GM23338 (cell line): ENCODE data around the gene TRAF7.

ENCODE experiments used
- EZH2 ChIP-seq: fragments of 200-600 bp; sonication (generic); IDR thresholded peaks from one replicate; pipeline ENCODE4 v1.8.0; 2017; ENCODE audit warnings: antibody characterized with exemption, mild to moderate bottlenecking, low read depth; ENCODE audit not compliant: unreplicated experiment
- POLR2AphosphoS5 ChIP-seq: IDR thresholded peaks from 2 replicates; pipeline ENCODE4 v1.6.1; 2016; ENCODE audit warnings: antibody characterized with exemption, low read depth
- REST ChIP-seq: IDR thresholded peaks from one replicate; pipeline ENCODE4 v1.6.1; 2018; ENCODE audit warnings: antibody characterized with exemption; ENCODE audit not compliant: unreplicated experiment
- TF ChIP-seq, protein P1 (sequence below), 2 experiments: fragments of 200-600 bp in 1 of 2; sonication (generic) in 1 of 2; conservative IDR thresholded peaks; 2 replicates each; pipeline versions ENCODE4 v1.5.1 to v1.6.1; 2016 to 2017; ENCODE audit warnings: antibody characterized with exemption in 2 of 2, low read depth in 2 of 2, mild to moderate bottlenecking in 2 of 2, moderate library complexity in 1 of 2

DNA sequence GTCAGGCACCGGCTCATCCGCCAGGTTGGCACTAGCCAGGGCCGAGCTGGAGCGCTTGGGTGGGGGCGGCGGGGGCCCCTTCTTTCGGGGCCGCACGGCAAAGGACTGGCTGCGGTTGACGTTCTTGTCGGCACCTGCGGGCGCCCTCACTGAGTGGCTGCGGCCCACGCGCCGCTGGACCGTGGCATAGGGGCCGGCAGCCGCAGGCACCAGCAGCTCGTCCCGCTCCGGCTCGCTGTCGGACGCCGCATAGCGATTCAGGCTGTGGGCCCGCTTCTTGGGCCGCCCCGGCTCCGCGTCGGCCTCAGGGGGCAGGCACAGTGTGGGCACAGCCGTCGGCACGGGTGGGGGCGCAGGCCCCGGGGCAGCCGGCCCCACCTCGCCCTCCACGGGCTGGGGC is 24.9 kb downstream of the TRAF7 start:
- TF ChIP-seq, protein P1, sequence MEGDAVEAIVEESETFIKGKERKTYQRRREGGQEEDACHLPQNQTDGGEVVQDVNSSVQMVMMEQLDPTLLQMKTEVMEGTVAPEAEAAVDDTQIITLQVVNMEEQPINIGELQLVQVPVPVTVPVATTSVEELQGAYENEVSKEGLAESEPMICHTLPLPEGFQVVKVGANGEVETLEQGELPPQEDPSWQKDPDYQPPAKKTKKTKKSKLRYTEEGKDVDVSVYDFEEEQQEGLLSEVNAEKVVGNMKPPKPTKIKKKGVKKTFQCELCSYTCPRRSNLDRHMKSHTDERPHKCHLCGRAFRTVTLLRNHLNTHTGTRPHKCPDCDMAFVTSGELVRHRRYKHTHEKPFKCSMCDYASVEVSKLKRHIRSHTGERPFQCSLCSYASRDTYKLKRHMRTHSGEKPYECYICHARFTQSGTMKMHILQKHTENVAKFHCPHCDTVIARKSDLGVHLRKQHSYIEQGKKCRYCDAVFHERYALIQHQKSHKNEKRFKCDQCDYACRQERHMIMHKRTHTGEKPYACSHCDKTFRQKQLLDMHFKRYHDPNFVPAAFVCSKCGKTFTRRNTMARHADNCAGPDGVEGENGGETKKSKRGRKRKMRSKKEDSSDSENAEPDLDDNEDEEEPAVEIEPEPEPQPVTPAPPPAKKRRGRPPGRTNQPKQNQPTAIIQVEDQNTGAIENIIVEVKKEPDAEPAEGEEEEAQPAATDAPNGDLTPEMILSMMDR (conservative IDR thresholded peaks at IDR 0.05; ENCODE audit: low read depth in 2 of 2), result no peak
- no peak for TF ChIP-seq POLR2AphosphoS5
- TF ChIP-seq REST, result no peak
- TF ChIP-seq EZH2, result no peak
